GM12878 (cell line): ENCODE results near the gene ZNF366.

ENCODE experiments used
- CTCF ChIP-seq, 3 experiments: IDR thresholded peaks in 2 of 3; conservative IDR thresholded peaks in 1 of 3; 2 replicates each; pipeline ENCODE4 v1.5.1; 2011; ENCODE audit warnings: low read depth in 3 of 3, low read length in 3 of 3, mild to moderate bottlenecking in 3 of 3, control low read depth in 2 of 3, moderate library complexity in 2 of 3, inconsistent platforms in 1 of 3, mixed read lengths in 1 of 3; ENCODE audit not compliant: control insufficient read depth in 2 of 3, insufficient read depth in 1 of 3; ENCODE audit errors: extremely low read depth in 1 of 3
- MXI1 ChIP-seq: fragments of 150-350 bp; IDR thresholded peaks from 2 replicates; pipeline ENCODE4 v1.6.1; 2011; ENCODE audit warnings: low read depth, mild to moderate bottlenecking, inconsistent platforms, low read length, improper control_type of control experiment
- POLR2A ChIP-seq: IDR thresholded peaks from 2 replicates; pipeline ENCODE4 v1.6.1; 2011; ENCODE audit warnings: low read depth, mild to moderate bottlenecking, low read length

GRCh38 chr5:72393052-72393451 is 114.2 kb downstream of the ZNF366 start:
- TF ChIP-seq CTCF (IDR thresholded peaks at IDR 0.05 in 2 of 3, conservative IDR thresholded peaks at IDR 0.05 in 1 of 3; ENCODE audit: control insufficient read depth in 2 of 3, extremely low read depth in 1 of 3, insufficient read depth in 1 of 3, low read depth in 3 of 3, low read length in 3 of 3) (no peak), POLR2A (no peak), MXI1 (no peak)
